Heart right ventricle (tissue), 16 donors: Measurements from ENCODE around the gene COQ9. TPM values are rescaled to one million over a fixed set of nuclear protein-coding genes. Genes with fewer than 3 reads are reported as not detected.

ENCODE experiments used
- ATAC-seq, 8 donors: fragments of 200-7000 bp; cut with Tn5 transposase; one replicate each; pipeline ENCODE4 v1.9.1; 2020; ENCODE audit warnings: mild to moderate bottlenecking in 8 of 8, moderate library complexity in 8 of 8, moderate number of reproducible peaks in 1 of 8
- DNase-seq, 2 donors: peaks; one replicate each; pipeline ENCODE4 v3.0.0-alpha.2; 2020
- H3K27ac ChIP-seq, 10 donors: fragments of 200-600 bp; sonication (generic) in 2 of 10; one replicate each; pipeline versions ENCODE4 v1.5.0 to v1.8.0; 2020 to 2022; ENCODE audit warnings: mild to moderate bottlenecking in 3 of 10
- H3K27me3 ChIP-seq, 7 donors: fragments of 200-600 bp; one replicate each; pipeline ENCODE4 v1.8.0; 2021 to 2022; ENCODE audit warnings: mild to moderate bottlenecking in 2 of 7
- H3K36me3 ChIP-seq, 9 donors: fragments of 200-600 bp; sonication (generic) in 1 of 9; one replicate each; pipeline versions ENCODE4 v1.5.0 to v1.8.0; 2020 to 2022; ENCODE audit warnings: mild to moderate bottlenecking in 2 of 9
- H3K4me1 ChIP-seq, 9 donors: fragments of 200-600 bp; sonication (generic) in 1 of 9; one replicate each; pipeline versions ENCODE4 v1.5.0 to v1.8.0; 2020 to 2022; ENCODE audit warnings: mild to moderate bottlenecking in 4 of 9
- H3K4me3 ChIP-seq, 10 donors: fragments of 200-600 bp; sonication (generic) in 2 of 10; one replicate each; pipeline versions ENCODE4 v1.5.0 to v1.8.0; 2020 to 2022; ENCODE audit warnings: mild to moderate bottlenecking in 7 of 10, moderate library complexity in 2 of 10
- H3K9me3 ChIP-seq, 11 donors: fragments of 200-600 bp in 10 of 11; sonication (generic) in 2 of 11; one replicate each; pipeline versions ENCODE4 v1.5.0 to v1.8.0; 2013 to 2022; ENCODE audit warnings: mild to moderate bottlenecking in 2 of 11, control low read depth in 1 of 11, moderate library complexity in 1 of 11
- WGBS, 2 donors: extraction: QIAGEN DNeasy Blood & Tissue Kit; methylation state at CpG; one replicate each; pipeline ENCODE4 v1.1.7; 2013; ENCODE audit warnings: inconsistent platforms in 1 of 2; 5-methylcytosine and 5-hydroxymethylcytosine counted together
- intact Hi-C, 10 donors: fragments of 100-400 bp; cut with DNase I; formaldehyde crosslinking; loops; one replicate each; pipeline versions ENCODE4 v1.11.1 to v1.14.2; 2022
- polyA plus RNA-seq, 2 donors: library from polyadenylated mRNA; stranded (reverse); fragments of 200-250 nt; gene quantifications; one replicate each; pipeline ENCODE4 v1.2.3, GENCODE V29; 2013
- total RNA-seq, 10 donors: library from RNA; stranded (reverse); fragmentation: NEBNext Ultra II Directional in 3 of 10; extraction: Animal tissue kit (Norgen Biotek cat#: 25700) in 3 of 10; gene quantifications; one replicate each; pipeline versions ENCODE4 v1.2.1 to v1.2.4, GENCODE V29; 2021 to 2023
- TF ChIP-seq, protein P1 (sequence below), 9 donors: fragments of 200-600 bp; sonication (generic) in 2 of 9; IDR thresholded peaks; one replicate each; pipeline versions ENCODE4 v1.5.0 to v1.8.0; 2021 to 2022; ENCODE audit warnings: antibody characterized with exemption in 9 of 9, mild to moderate bottlenecking in 5 of 9, moderate library complexity in 1 of 9
- donor health status: Arrhythmogenic right ventricular cardiomyopathy.
- donor health status: ischemic (EF 13 %, LVEDD 7.1; RV severe dilation, severe dysfunction).
- donor health status: healthy with polysubstance abuse.
- donor health status: DM: no; HTN: yes; CAD: no.
- donor health status: DM: no; HTN: no; CAD: no.
- donor health status: ischemic (EF 25% LVEDD 6.9; RV normal size, moderate dysfunction).
- donor health status: ischemic (EF 25% LVEDD 5.7; RV mildly dilated, moderate dysfunction).
- donor health status: healthy.
- donor health status: DM: yes; HTN: yes; CAD: no.
- donor health status: Ischemic cardiomyopathy.
- donor health status: ischemic (EF 35%, LVEDD 5.7; RV mildly dilated, moderate dysfunction).
- donor health status: nonischemic (EF 11% LVEDD 7.7; RV severe dilation, severe dysfunction).
- donor health status: DM: yes; HTN: yes; CAD: no.
- donor health status: PGD.
- donor health status: ischemic (EF 29% LVEDD 5.4; RV normal size, mild dysfunction).
- donor health status: nonischemic (EF 23%, LVEDD 6.1; RV moderate dilation, normal function).

COQ9 gene
- total and polyA plus RNA-seq, 12 donors = 135 to 475 (median 207) TPM

DNA sequence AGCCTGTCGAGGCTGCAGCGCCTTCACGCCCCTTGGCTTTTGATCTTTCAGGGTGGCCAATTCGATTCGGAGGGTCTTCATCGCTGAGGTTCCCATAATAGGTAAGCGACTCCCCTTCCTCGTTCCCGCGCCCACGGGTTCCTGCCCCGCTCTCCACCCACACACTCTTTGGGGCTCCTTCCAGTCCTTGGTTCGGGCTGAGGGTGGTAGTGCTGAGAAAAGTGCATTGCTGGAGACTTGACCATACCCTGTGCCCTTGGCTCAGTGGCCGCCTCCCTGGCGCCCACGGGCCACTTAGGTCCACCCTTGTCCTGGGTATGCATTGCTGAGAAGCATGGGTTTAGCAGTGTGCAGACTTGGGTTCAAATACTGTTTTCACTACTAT, 15.7 kb downstream of the COQ9 start:
- intact Hi-C loops = loop anchor here in 3 of 10 donors (5.0 to 10.0 kb wide), 2 partner anchors 52 to 54 kb away; no protein-coding TSS in a partner anchor
- peak in 7 of 8 donors; percentile 19 to 73 (median 38) for ATAC-seq
- WGBS, 2 donors = 1 to 2% methylated on average over 15 to 16 of the region's 16 CpGs
- peak overlapping the region; percentile 69 to 99 (median 88) for H3K4me3 ChIP-seq
- no peaks in the 10 kb centered on the region for H3K9me3 ChIP-seq
- peaks cover 7 to 29% (median 21%) of the 10 kb centered on the region in 9 donors for H3K4me1 ChIP-seq
- DNase-seq = no peak
- H3K27ac ChIP-seq = peak overlapping the region; percentile 70 to 90 (median 87)
- peaks cover 0 to 85% (median 61%) of the 10 kb centered on the region in 9 donors for H3K36me3 ChIP-seq
- H3K27me3 ChIP-seq = no peaks in the 10 kb centered on the region
- TF ChIP-seq, protein P1, sequence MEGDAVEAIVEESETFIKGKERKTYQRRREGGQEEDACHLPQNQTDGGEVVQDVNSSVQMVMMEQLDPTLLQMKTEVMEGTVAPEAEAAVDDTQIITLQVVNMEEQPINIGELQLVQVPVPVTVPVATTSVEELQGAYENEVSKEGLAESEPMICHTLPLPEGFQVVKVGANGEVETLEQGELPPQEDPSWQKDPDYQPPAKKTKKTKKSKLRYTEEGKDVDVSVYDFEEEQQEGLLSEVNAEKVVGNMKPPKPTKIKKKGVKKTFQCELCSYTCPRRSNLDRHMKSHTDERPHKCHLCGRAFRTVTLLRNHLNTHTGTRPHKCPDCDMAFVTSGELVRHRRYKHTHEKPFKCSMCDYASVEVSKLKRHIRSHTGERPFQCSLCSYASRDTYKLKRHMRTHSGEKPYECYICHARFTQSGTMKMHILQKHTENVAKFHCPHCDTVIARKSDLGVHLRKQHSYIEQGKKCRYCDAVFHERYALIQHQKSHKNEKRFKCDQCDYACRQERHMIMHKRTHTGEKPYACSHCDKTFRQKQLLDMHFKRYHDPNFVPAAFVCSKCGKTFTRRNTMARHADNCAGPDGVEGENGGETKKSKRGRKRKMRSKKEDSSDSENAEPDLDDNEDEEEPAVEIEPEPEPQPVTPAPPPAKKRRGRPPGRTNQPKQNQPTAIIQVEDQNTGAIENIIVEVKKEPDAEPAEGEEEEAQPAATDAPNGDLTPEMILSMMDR (IDR thresholded peaks at IDR 0.05) = no peak

DNA sequence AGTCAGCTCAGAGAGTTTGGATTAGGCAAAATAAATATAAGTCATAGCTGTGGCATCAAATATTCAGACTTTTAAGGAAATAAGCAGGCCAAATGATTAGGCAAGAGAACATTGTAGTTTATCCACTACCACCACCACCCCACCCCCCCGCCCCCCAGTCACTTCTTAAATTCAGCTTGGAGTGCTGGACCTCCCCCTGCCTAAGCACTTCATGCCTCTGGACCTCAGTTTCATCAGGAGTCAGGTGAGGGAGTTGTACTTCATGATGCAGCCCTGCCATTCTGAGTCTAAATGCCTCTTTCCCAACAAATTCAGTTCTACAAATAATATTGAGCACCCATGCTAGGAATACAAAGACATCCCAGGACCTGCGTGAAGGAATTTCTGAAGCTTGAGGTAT, 17.2 kb downstream of the COQ9 start:
- peaks cover 0 to 85% (median 62%) of the 10 kb centered on the region in 9 donors for H3K36me3 ChIP-seq
- TF ChIP-seq, protein P1 (IDR thresholded peaks at IDR 0.05) = no peak
- intact Hi-C loops = loop anchor here in 4 of 10 donors (2.0 to 10.0 kb wide), 3 partner anchors 50 to 54 kb away; no protein-coding TSS in a partner anchor

DNA sequence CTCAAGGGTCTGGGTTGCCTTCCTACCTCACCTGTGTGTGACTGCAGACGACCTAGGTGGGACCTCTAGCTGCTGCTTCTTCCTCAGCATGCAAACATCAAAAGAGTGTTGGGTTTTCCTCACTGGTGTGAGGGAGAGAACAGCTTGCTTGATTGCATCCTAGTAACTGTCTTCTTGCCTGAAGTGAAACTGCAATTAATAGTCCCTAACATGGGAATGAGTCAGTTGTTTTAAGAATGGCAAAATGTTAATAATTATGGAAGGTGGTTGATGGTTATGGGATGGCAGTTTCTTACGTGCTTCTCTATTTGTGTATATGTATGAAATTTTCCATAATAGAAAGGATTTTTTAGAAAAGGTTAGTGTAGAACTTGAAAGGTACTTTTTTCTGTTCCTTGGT, 21.1 kb downstream of the COQ9 start:
- H3K36me3 ChIP-seq = peaks cover 0 to 99% (median 66%) of the 10 kb centered on the region in 9 donors
- H3K9me3 ChIP-seq = no peaks in the 10 kb centered on the region
- TF ChIP-seq, protein P1 (IDR thresholded peaks at IDR 0.05) = no peak
- ATAC-seq (no peak), DNase-seq (no peak)
- no peaks in the 10 kb centered on the region for H3K27me3 ChIP-seq
- H3K4me1 ChIP-seq = peaks cover 16 to 49% (median 33%) of the 10 kb centered on the region in 9 donors
- no peak overlapping the region for H3K27ac ChIP-seq
- intact Hi-C loops = loop anchor here in 2 of 10 donors (5.0 to 10.0 kb wide), 2 partner anchors 46 to 49 kb away; no protein-coding TSS in a partner anchor
- WGBS, 2 donors = 85 to 94% methylated on average over 2 of the region's 2 CpGs
- no peak overlapping the region for H3K4me3 ChIP-seq

More for the DNA sequence above, 17.2 kb downstream of the COQ9 start:
- no peaks in the 10 kb centered on the region for H3K9me3 ChIP-seq
- no peak for DNase-seq
- H3K4me3 ChIP-seq = no peak overlapping the region
- no peak for ATAC-seq
- H3K4me1 ChIP-seq = peaks cover 7 to 29% (median 21%) of the 10 kb centered on the region in 9 donors
- WGBS, 2 donors = 93 to 97% methylated on average over 2 of the region's 2 CpGs
- H3K27me3 ChIP-seq = no peaks in the 10 kb centered on the region
- H3K27ac ChIP-seq = no peak overlapping the region

DNA sequence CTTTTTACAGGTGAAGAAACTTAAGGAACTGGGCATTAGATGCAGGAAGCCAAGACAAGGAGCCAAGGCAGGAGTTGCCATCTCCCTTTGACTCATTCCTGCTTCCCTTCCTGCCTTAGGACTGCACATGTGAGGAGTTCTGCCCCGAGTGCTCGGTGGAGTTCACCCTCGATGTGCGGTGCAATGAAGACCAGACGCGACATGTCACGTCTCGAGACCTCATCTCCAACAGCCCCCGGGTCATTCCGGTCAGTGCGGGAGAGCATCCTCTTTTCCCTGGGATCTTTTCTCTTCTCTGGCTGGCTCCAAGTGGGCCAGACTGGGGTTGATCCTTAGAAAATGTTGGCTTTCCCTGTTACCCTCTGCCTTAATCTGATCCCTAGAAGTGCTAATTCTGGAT, 21.8 kb downstream of the COQ9 start:
- no peak overlapping the region for H3K27ac ChIP-seq
- 87 to 89% methylated on average over 11 of the region's 11 CpGs for whole genome bisulfite sequencing, 2 donors
- intact Hi-C loops = loop anchor here in 2 of 10 donors (5.0 to 10.0 kb wide), 2 partner anchors 46 to 48 kb away; no protein-coding TSS in a partner anchor

More for the DNA sequence above, 21.8 kb downstream of the COQ9 start:
- Histone ChIP-seq H3K27me3 (no peaks in the 10 kb centered on the region), H3K4me3 (no peak overlapping the region), H3K9me3 (no peaks in the 10 kb centered on the region), H3K36me3 (peaks cover 0 to 100% (median 71%) of the 10 kb centered on the region in 9 donors), H3K4me1 (peaks cover 10 to 42% (median 26%) of the 10 kb centered on the region in 9 donors)
- TF ChIP-seq, protein P1 (IDR thresholded peaks at IDR 0.05) = no peak
- ATAC-seq (no peak), DNase-seq (no peak)
